GM23338 (cell line): ENCODE measurements around the gene CCDC39. TPM values are rescaled to one million over a fixed set of nuclear protein-coding genes. Genes with fewer than 3 reads are reported as not detected.

Experiments
- ATAC-seq: fragments of 200-7000 bp; cut with Tn5 transposase; 3 replicates; pipeline ENCODE4 v1.9.1; 2020
- DNase-seq: peaks from one replicate; pipeline ENCODE4 v3.0.0-alpha.2; 2015; ENCODE audit warnings: low spot score
- H2AFZ ChIP-seq: fragments of 200-600 bp; sonication (generic); 2 replicates; pipeline ENCODE4 v1.8.0; 2016; ENCODE audit warnings: antibody characterized with exemption, mild to moderate bottlenecking, moderate library complexity
- H3F3A ChIP-seq: fragments of 200-600 bp; sonication (generic); replicated peaks from 2 replicates; pipeline ENCODE4 v1.8.0; 2017; ENCODE audit warnings: antibody characterized with exemption, mixed run types, low read depth
- H3K27ac ChIP-seq: fragments of 200-600 bp; sonication (generic); 2 replicates; pipeline ENCODE4 v1.6.1; 2016; ENCODE audit warnings: low read depth
- H3K27me3 ChIP-seq: fragments of 200-600 bp; sonication (generic); 2 replicates; pipeline ENCODE4 v1.8.0; 2016; ENCODE audit warnings: mild to moderate bottlenecking, mixed run types, moderate library complexity; ENCODE audit not compliant: insufficient read depth
- H3K36me3 ChIP-seq: fragments of 200-600 bp; sonication (generic); 2 replicates; pipeline ENCODE4 v1.8.0; 2016; ENCODE audit warnings: mild to moderate bottlenecking; ENCODE audit not compliant: insufficient read depth
- H3K4me1 ChIP-seq: fragments of 200-600 bp; sonication (generic); 2 replicates; pipeline ENCODE4 v1.8.0; 2016; ENCODE audit warnings: mild to moderate bottlenecking, moderate library complexity; ENCODE audit not compliant: insufficient read depth
- H3K4me2 ChIP-seq: fragments of 200-600 bp; sonication (generic); 2 replicates; pipeline ENCODE4 v1.7.1; 2017; ENCODE audit warnings: mixed run types
- H3K4me3 ChIP-seq: fragments of 200-600 bp; sonication (generic); 2 replicates; pipeline ENCODE4 v1.6.1; 2016; ENCODE audit warnings: mixed run types
- H3K79me2 ChIP-seq: fragments of 200-600 bp; sonication (generic); replicated peaks from 2 replicates; pipeline ENCODE4 v1.8.0; 2017; ENCODE audit warnings: mild to moderate bottlenecking; ENCODE audit not compliant: insufficient read depth
- H3K9me2 ChIP-seq: fragments of 200-600 bp; sonication (generic); 2 replicates; pipeline ENCODE4 v1.8.0; 2017; ENCODE audit not compliant: insufficient read depth
- H4K20me1 ChIP-seq: fragments of 200-600 bp; sonication (generic); replicated peaks from 2 replicates; pipeline ENCODE4 v1.8.0; 2017; ENCODE audit warnings: mild to moderate bottlenecking; ENCODE audit not compliant: insufficient read depth
- H3K27ac Mint-ChIP-seq: 2 replicates; pipeline ENCODE4 v1.8.0; 2020; ENCODE audit warnings: inconsistent platforms, mild to moderate bottlenecking, moderate library complexity, mixed read lengths
- H3K27me3 Mint-ChIP-seq: 3 replicates; pipeline ENCODE4 v1.8.0; 2022; ENCODE audit warnings: low read depth, mild to moderate bottlenecking, moderate library complexity, mixed read lengths, inconsistent platforms; ENCODE audit not compliant: insufficient read depth, poor library complexity
- H3K36me3 Mint-ChIP-seq: 3 replicates; pipeline ENCODE4 v1.8.0; 2021; ENCODE audit warnings: low read depth, mild to moderate bottlenecking, inconsistent platforms, moderate library complexity, mixed read lengths
- H3K4me1 Mint-ChIP-seq: 3 replicates; pipeline ENCODE4 v1.8.0; 2020; ENCODE audit warnings: mild to moderate bottlenecking, inconsistent platforms, mixed read lengths
- H3K4me3 Mint-ChIP-seq: 3 replicates; pipeline ENCODE4 v1.8.0; 2021; ENCODE audit warnings: moderate library complexity, mild to moderate bottlenecking, inconsistent platforms, mixed read lengths
- H3K9me3 Mint-ChIP-seq: 3 replicates; pipeline ENCODE4 v1.8.0; 2020; ENCODE audit warnings: moderate library complexity, mild to moderate bottlenecking, inconsistent platforms, mixed read lengths
- ETS1 ChIP-seq: IDR thresholded peaks from 2 replicates; pipeline ENCODE4 v1.6.1; 2016; ENCODE audit warnings: antibody characterized with exemption
- EZH2 ChIP-seq: fragments of 200-600 bp; sonication (generic); IDR thresholded peaks from one replicate; pipeline ENCODE4 v1.8.0; 2017; ENCODE audit warnings: antibody characterized with exemption, mild to moderate bottlenecking, low read depth; ENCODE audit not compliant: unreplicated experiment
- EZH2phosphoT487 ChIP-seq: fragments of 200-600 bp; sonication (generic); IDR thresholded peaks from one replicate; pipeline ENCODE4 v1.8.1; 2018; ENCODE audit warnings: antibody characterized with exemption; ENCODE audit not compliant: unreplicated experiment
- NANOG ChIP-seq: IDR thresholded peaks from 2 replicates; pipeline ENCODE4 v1.6.1; 2016; ENCODE audit warnings: antibody characterized with exemption, borderline replicate concordance
- POLR2AphosphoS5 ChIP-seq: IDR thresholded peaks from 2 replicates; pipeline ENCODE4 v1.6.1; 2016; ENCODE audit warnings: antibody characterized with exemption, low read depth
- REST ChIP-seq: IDR thresholded peaks from one replicate; pipeline ENCODE4 v1.6.1; 2018; ENCODE audit warnings: antibody characterized with exemption; ENCODE audit not compliant: unreplicated experiment
- STAT1 ChIP-seq: IDR thresholded peaks from one replicate; pipeline ENCODE4 v1.6.1; 2016; ENCODE audit warnings: antibody characterized with exemption; ENCODE audit not compliant: unreplicated experiment
- ZNF114 ChIP-seq: fragments of 250-450 bp; sonication (Bioruptor Pico); IDR thresholded peaks from 2 replicates; pipeline ENCODE4 v1.5.0; 2020; ENCODE audit warnings: mild to moderate bottlenecking, moderate library complexity
- ZNF331 ChIP-seq: fragments of 250-450 bp; sonication (Bioruptor Pico); IDR thresholded peaks from 2 replicates; pipeline ENCODE4 v1.5.0; 2020; ENCODE audit warnings: low read depth, mild to moderate bottlenecking, moderate library complexity
- ZNF462 ChIP-seq: fragments of 250-450 bp; sonication (Bioruptor Pico); IDR thresholded peaks from 2 replicates; pipeline ENCODE4 v1.5.0; 2020; ENCODE audit warnings: mild to moderate bottlenecking, moderate library complexity
- polyA plus RNA-seq: library from polyadenylated mRNA; unstranded; fragments of >200 nt; fragmentation: Nextera tagmentation; extraction: Ambion mirVana; gene quantifications from 2 replicates; pipeline ENCODE4 v1.2.1, GENCODE V29; 2016
- total RNA-seq: library from RNA; depleted of rRNA; stranded (reverse); fragments of >200 nt; shearing (Covaris generic); gene quantifications from 2 replicates; pipeline ENCODE4 v1.2.3, GENCODE V29; 2014

The CCDC39 gene
- total and polyA plus RNA-seq, 2 experiments from 2014 or later = 0.52 to 2.6 TPM

GRCh38 chr3:180720012-180720411, 40.7 kb upstream of the CCDC39 start (continued):
- TF ChIP-seq ZNF462 (no peak), REST (no peak), EZH2phosphoT487 (no peak)

- peaks cover 10% of the 10 kb centered on the region; the same call in 2 of the 3 replicates for H3K36me3 Mint-ChIP-seq
- peak overlapping the region; percentile 11; the same call in 1 of the 3 replicates for H3K4me3 Mint-ChIP-seq
- H3K27me3 Mint-ChIP-seq = no peaks in the 10 kb centered on the region
- Histone ChIP-seq H3K4me1 (peaks cover 29% of the 10 kb centered on the region), H3K79me2 (no peaks in the 10 kb centered on the region), H4K20me1 (no peaks in the 10 kb centered on the region), H3K4me2 (peak overlapping the region; percentile 12; the same call in 1 of the 2 replicates), H3K9me2 (no peaks in the 10 kb centered on the region), H3F3A (0 out of 2 replicates have a peak, but pooled peaks cover 2% of the 10 kb centered on the region), H2AFZ (no peak overlapping the region), H3K36me3 (peaks cover 2% of the 10 kb centered on the region; the same call in 1 of the 2 replicates), H3K4me3 (no peak overlapping the region), H3K27me3 (no peaks in the 10 kb centered on the region), H3K27ac (peak overlapping the region; percentile 74; the same call in 1 of the 2 replicates)
- DNase-seq (peak; percentile 63), ATAC-seq (peak; percentile 92)
- H3K9me3 Mint-ChIP-seq = peaks cover 18% of the 10 kb centered on the region
- H3K4me1 Mint-ChIP-seq = peaks cover 32% of the 10 kb centered on the region
- peak overlapping the region; percentile 94 for H3K27ac Mint-ChIP-seq
- no peak for TF ChIP-seq ZNF331 (CRISPR knock-in tag)
- TF ChIP-seq EZH2phosphoT487 = no peak
- TF ChIP-seq NANOG = no peak; the same call in 1 of the 2 replicates
- TF ChIP-seq POLR2AphosphoS5 = no peak
- no peak for TF ChIP-seq ETS1
- TF ChIP-seq ZNF114 (CRISPR knock-in tag) = no peak
- TF ChIP-seq EZH2 = no peak
- no peak for TF ChIP-seq STAT1
- TF ChIP-seq REST = no peak
These were observed 28.6 kb upstream of the CCDC39 start for GRCh38 chr3:180707896-180708295.
